Dendritic cell treated with granulocyte-macrophage colony-stimulating factor and Interleukin-4, amounts not matched to agents 40 ng/mL and 50 ng/mL, for 4 days (primary cell): ENCODE data around the gene CELSR3.

Source experiments
- H3K27ac Mint-ChIP-seq: one replicate; pipeline ENCODE4 v1.8.0; 2022; ENCODE audit warnings: mild to moderate bottlenecking, mixed read lengths
- H3K27me3 Mint-ChIP-seq: one replicate; pipeline ENCODE4 v1.8.0; 2022; ENCODE audit warnings: mild to moderate bottlenecking, mixed read lengths
- H3K36me3 Mint-ChIP-seq: one replicate; pipeline ENCODE4 v1.8.0; 2022; ENCODE audit warnings: low read depth, mixed read lengths
- H3K4me1 Mint-ChIP-seq: one replicate; pipeline ENCODE4 v1.8.0; 2022; ENCODE audit warnings: low read depth, mixed read lengths
- H3K4me3 Mint-ChIP-seq: one replicate; pipeline ENCODE4 v1.8.0; 2022; ENCODE audit warnings: mild to moderate bottlenecking, moderate library complexity, mixed read lengths
- H3K9me3 Mint-ChIP-seq: one replicate; pipeline ENCODE4 v1.8.0; 2022; ENCODE audit warnings: mixed read lengths
- intact Hi-C: fragments of 100-400 bp; cut with micrococcal nuclease; formaldehyde crosslinking; loops from one replicate; pipeline ENCODE4 v1.15.0; 2022

The CELSR3 gene

GRCh38 chr3:48644898-48645760, 17.6 kb downstream of the CELSR3 start:
- Mint-ChIP-seq H3K27me3 (no peaks in the 10 kb centered on the region), H3K4me3 (no peak overlapping the region), H3K9me3 (no peaks in the 10 kb centered on the region), H3K4me1 (no peaks in the 10 kb centered on the region), H3K27ac (no peak overlapping the region), H3K36me3 (peaks cover 7% of the 10 kb centered on the region)
- intact Hi-C loops = no loop called here

GRCh38 chr3:48642605-48643004, 20.1 kb downstream of the CELSR3 start:
- H3K27me3 Mint-ChIP-seq = peaks cover 2% of the 10 kb centered on the region
- H3K36me3 Mint-ChIP-seq = peaks cover 13% of the 10 kb centered on the region
- intact Hi-C loops = no loop called here
- no peaks in the 10 kb centered on the region for H3K4me1 Mint-ChIP-seq
- no peak overlapping the region for H3K4me3 Mint-ChIP-seq
- no peak overlapping the region for H3K27ac Mint-ChIP-seq
- H3K9me3 Mint-ChIP-seq = no peaks in the 10 kb centered on the region

DNA sequence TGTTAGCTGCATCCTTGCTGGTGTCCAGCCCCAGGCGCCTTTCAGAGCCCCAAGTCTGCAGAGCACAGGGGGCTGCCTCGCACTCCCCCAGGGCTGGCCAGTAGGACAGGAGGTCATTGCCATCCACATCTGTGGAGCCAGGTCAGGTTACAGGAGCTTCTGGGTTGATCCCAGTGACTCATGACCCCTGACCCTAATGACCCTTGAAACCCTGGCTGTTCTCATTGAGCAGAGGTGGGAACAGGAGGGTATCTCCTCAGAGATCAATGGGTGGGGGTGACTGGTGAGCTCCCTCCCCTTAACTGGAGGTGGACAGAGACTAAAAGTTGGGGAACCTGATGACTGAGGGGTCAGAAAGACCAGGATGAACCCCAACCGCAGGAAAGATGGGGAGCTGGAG, 21.3 kb downstream of the CELSR3 start:
- H3K36me3 Mint-ChIP-seq = peaks cover 13% of the 10 kb centered on the region

GRCh38 chr3:48639944-48640606, 22.6 kb downstream of the CELSR3 start:
- Mint-ChIP-seq H3K27me3 (peaks cover 3% of the 10 kb centered on the region), H3K36me3 (peaks cover 13% of the 10 kb centered on the region), H3K27ac (no peak overlapping the region), H3K9me3 (no peaks in the 10 kb centered on the region), H3K4me3 (no peak overlapping the region), H3K4me1 (peaks cover 12% of the 10 kb centered on the region)
- intact Hi-C loops = loop anchor here (5.0 kb wide), 1 partner anchor 83 kb away; the partner anchor contains the start of gene PFKFB4

More for the DNA sequence above, 21.3 kb downstream of the CELSR3 start:
- no peaks in the 10 kb centered on the region for H3K9me3 Mint-ChIP-seq
- no peak overlapping the region for H3K27ac Mint-ChIP-seq
- peaks cover 3% of the 10 kb centered on the region for H3K27me3 Mint-ChIP-seq
- intact Hi-C loops = no loop called here
- no peak overlapping the region for H3K4me3 Mint-ChIP-seq
- peaks cover 2% of the 10 kb centered on the region for H3K4me1 Mint-ChIP-seq

DNA sequence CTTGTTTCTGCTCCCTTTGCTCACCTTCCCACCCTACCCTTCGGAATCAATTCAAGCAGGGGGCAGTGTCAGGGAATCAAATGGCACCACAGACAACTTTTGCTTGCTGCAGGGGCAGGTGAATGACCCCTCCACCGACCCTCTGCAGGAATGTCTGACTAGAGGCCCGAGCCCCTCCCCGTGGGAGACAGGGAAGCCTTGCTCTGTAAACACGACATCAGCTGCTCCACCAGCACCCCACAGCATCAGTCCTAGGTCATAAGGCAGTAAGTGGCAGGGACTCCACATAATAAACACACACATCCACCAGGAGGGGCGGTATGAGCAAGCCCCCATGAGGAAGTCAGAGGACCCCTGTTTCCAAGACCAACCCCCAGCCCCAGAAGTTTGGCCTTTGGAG, 25.4 kb downstream of the CELSR3 start:
- peaks cover 27% of the 10 kb centered on the region for H3K36me3 Mint-ChIP-seq
- H3K9me3 Mint-ChIP-seq = no peaks in the 10 kb centered on the region
- H3K4me1 Mint-ChIP-seq = peaks cover 34% of the 10 kb centered on the region
- H3K27ac Mint-ChIP-seq = no peak overlapping the region
- H3K27me3 Mint-ChIP-seq = peaks cover 3% of the 10 kb centered on the region
- H3K4me3 Mint-ChIP-seq = no peak overlapping the region
- intact Hi-C loops = loop anchor here (5.0 kb wide), 1 partner anchor 80 kb away; the partner anchor contains the start of gene PFKFB4

GRCh38 chr3:48636149-48636655, 26.5 kb downstream of the CELSR3 start:
- peak overlapping the region; percentile 88 for H3K4me3 Mint-ChIP-seq
- intact Hi-C loops = loop anchor here (5.0 kb wide), 1 partner anchor 79 kb away; the partner anchor contains the start of gene PFKFB4
- peaks cover 3% of the 10 kb centered on the region for H3K27me3 Mint-ChIP-seq
- H3K9me3 Mint-ChIP-seq = no peaks in the 10 kb centered on the region
- H3K27ac Mint-ChIP-seq = peak overlapping the region; percentile 86
- H3K36me3 Mint-ChIP-seq = peaks cover 31% of the 10 kb centered on the region
- H3K4me1 Mint-ChIP-seq = peaks cover 40% of the 10 kb centered on the region

DNA sequence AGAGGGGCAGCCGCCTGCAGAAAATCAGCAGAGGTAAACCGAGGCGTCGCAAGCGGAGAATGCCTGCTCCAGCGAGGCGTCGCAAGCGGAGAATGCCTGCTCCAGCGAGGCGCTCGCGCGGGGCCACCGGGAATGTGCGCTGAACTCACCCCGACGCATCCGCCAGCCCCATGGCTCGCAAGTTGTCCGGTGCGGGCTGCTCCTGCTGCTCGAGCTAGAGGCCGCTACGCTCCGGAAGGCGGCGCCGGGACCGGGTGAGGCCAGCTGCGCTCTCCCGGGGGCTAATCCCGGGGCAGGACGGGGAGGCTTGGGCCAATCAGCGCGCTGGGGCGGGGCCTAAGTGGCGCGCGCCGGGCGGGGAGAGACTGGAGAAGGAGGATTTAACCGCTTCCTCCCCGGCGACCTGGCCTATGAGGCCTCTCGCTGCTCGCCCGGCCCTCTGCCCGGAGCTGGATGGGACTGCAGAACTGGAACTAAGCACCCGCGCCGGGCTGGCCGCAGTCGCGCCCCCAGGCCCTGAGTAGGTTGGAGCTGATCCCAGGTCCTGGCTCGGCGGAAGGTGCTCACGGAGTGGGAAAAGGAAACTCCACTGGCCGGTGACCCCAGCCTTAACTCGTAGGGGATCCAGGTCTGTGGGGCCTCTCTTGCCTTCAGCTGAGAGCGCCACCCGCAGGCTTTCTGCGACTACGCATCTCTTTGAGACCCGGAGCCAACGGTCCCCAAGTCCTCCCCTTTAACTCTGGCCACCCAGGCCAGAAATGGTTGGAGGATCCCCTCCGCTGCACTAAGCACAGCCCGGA, 27.3 kb downstream of the CELSR3 start, which contains the start of gene SLC26A6:
SLC26A6 (minus strand) TSS at position 240 of the 800 bp plus-strand sequence; CDS start at position 172, 68 bp downstream.
- peak within 1 kb of the TSS; percentile 88 for H3K4me3 Mint-ChIP-seq
- peak within 1 kb of the TSS; percentile 86 for H3K27ac Mint-ChIP-seq

GRCh38 chr3:48634661-48635221, 27.9 kb downstream of the CELSR3 start:
- Mint-ChIP-seq H3K27ac (peak overlapping the region; percentile 86), H3K4me3 (peak overlapping the region; percentile 88), H3K36me3 (peaks cover 45% of the 10 kb centered on the region), H3K9me3 (no peaks in the 10 kb centered on the region), H3K4me1 (peaks cover 40% of the 10 kb centered on the region), H3K27me3 (peaks cover 3% of the 10 kb centered on the region)
- intact Hi-C loops = loop anchor here (1.0 to 5.0 kb wide), 3 partner anchors 25 to 77 kb away; partner anchors contain the start of genes NCKIPSD, PFKFB4 and UQCRC1

More for the DNA sequence above, 27.3 kb downstream of the CELSR3 start, which contains the start of gene SLC26A6:
- peaks cover 39% of the 10 kb centered on the region for H3K36me3 Mint-ChIP-seq
- H3K9me3 Mint-ChIP-seq = no peaks in the 10 kb centered on the region
- intact Hi-C loops = loop anchor here (1.0 to 5.0 kb wide), 3 partner anchors 26 to 78 kb away; partner anchors contain the start of genes NCKIPSD, PFKFB4 and UQCRC1
- peaks cover 40% of the 10 kb centered on the region for H3K4me1 Mint-ChIP-seq
- H3K27me3 Mint-ChIP-seq = peaks cover 3% of the 10 kb centered on the region

DNA sequence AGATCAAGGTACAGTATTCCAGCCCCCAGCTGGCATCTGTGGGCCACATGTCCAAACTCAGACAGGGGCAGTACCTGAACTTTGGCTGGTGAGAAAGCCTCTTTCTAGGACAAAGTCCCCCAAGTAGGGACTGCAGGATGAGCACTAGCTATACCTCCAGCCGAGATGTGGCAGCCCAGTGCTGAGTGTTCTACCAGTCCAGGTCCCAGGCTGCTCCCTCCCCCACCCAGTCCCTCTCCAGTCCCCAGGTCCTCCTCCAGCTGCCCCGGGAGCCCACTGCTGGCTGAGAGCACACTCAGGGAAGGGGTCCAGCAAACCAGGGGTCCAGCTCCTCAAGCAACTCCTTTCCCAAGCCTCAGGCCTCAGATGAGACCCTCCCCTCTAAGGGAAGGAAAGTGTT, 28.9 kb downstream of the CELSR3 start:
- no peak overlapping the region for H3K4me3 Mint-ChIP-seq
- peaks cover 1% of the 10 kb centered on the region for H3K27me3 Mint-ChIP-seq
- peaks cover 49% of the 10 kb centered on the region for H3K36me3 Mint-ChIP-seq
- no peaks in the 10 kb centered on the region for H3K9me3 Mint-ChIP-seq
- intact Hi-C loops = no loop called here
- no peak overlapping the region for H3K27ac Mint-ChIP-seq
- H3K4me1 Mint-ChIP-seq = peaks cover 40% of the 10 kb centered on the region

DNA sequence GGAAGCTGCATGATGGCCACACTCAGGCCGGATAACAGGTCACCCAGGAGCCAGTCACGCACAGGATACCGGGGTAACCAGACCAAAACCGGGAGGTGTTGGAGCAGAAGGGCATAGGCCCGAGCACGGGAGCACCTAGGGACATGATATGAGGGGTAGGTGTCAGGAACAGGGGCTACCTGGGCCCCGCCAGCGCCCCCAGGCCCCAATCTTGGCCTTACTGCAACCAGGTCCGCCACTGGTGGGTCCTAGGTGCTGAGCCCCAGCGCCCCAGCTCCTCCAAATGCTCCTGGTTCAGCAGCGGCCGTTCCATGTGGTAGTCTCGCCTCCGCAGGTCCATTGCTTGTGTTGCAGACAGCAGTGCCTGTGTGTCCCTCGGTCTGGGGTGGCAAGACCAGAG, 29.4 kb downstream of the CELSR3 start:
- H3K27ac Mint-ChIP-seq = no peak overlapping the region
- H3K4me1 Mint-ChIP-seq = peaks cover 40% of the 10 kb centered on the region
- intact Hi-C loops = no loop called here
- no peak overlapping the region for H3K4me3 Mint-ChIP-seq
- peaks cover 54% of the 10 kb centered on the region for H3K36me3 Mint-ChIP-seq
- H3K9me3 Mint-ChIP-seq = no peaks in the 10 kb centered on the region
- peaks cover 1% of the 10 kb centered on the region for H3K27me3 Mint-ChIP-seq

DNA sequence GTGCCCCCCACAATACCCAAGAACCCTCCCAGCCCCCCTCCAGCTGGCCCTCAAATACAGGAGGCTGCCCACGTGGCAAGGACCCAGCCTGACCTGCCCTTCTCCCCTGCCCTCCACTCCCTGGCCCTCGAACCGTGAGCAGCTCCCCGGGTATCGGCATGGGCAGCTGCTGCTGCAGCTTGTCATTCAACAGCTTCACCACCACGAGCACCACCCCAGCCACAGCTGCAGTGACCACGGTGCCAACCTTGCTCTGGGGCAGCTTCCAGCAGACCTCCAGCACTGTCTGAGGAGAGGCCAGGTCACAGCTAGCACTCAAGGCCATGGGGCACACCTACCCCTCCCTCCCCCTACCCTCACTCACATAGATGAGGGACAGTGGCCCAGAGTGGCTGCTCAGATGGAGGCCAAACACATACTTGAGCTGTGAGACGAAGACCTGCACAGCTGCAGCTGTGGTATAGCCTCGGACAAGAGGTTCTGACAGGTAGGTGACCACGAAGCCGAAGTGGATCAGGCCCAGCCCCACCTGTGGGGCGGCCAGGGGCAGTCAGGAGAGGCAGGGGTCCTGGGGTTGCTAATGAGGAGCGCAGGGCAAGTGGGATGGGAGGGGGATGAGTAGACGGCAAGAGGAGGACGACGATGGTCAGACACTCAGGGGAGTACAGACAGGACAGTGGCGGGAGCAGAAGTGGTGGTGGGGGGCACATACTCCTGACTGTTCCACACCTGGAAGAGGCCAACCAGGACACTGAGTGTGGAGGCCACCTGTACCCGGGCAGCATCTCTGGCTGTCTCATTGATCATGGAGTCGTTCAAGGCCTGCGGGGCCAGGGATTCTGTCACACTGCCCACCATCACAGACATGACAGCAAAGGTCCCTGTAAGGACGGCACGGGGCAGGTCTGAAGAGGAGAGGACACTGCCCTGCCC, 30.9 kb downstream of the CELSR3 start:
- peaks cover 69% of the 10 kb centered on the region for H3K36me3 Mint-ChIP-seq
- H3K27me3 Mint-ChIP-seq = no peaks in the 10 kb centered on the region
- H3K27ac Mint-ChIP-seq = no peak overlapping the region
- H3K4me1 Mint-ChIP-seq = peaks cover 40% of the 10 kb centered on the region
- H3K9me3 Mint-ChIP-seq = no peaks in the 10 kb centered on the region
- no peak overlapping the region for H3K4me3 Mint-ChIP-seq
- intact Hi-C loops = no loop called here

DNA sequence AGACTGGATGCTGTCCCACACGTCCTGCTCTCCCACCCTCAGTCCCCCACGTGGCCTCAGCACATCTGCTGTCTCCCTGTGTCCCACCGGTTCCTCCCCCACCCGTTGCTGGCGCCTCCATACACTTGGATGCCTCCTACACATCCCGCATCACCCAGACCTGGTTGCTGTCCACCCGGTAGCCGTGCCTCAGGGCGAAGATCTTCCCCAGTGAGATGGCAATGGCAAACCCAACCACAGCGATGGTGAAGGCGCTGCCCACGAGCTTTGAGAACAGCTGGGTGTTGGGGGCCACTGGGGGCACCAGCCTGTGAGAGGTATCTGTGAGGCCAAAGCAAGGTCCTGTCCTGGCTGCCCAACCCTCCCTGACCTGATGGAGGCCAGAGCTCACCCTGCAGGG, 31.9 kb downstream of the CELSR3 start:
- Mint-ChIP-seq H3K27ac (no peak overlapping the region), H3K4me1 (peaks cover 32% of the 10 kb centered on the region), H3K36me3 (peaks cover 79% of the 10 kb centered on the region), H3K27me3 (no peaks in the 10 kb centered on the region), H3K9me3 (no peaks in the 10 kb centered on the region), H3K4me3 (no peak overlapping the region)
- intact Hi-C loops = no loop called here
